GM12801 (cell line): ENCODE data around the gene CLSTN2.

Experiments
- TF ChIP-seq, protein P1 (sequence below): IDR thresholded peaks from one replicate; pipeline ENCODE4 v1.5.1; 2011; ENCODE audit warnings: control low read depth; ENCODE audit not compliant: insufficient read length; ENCODE audit errors: extremely low read depth

Gene CLSTN2

DNA sequence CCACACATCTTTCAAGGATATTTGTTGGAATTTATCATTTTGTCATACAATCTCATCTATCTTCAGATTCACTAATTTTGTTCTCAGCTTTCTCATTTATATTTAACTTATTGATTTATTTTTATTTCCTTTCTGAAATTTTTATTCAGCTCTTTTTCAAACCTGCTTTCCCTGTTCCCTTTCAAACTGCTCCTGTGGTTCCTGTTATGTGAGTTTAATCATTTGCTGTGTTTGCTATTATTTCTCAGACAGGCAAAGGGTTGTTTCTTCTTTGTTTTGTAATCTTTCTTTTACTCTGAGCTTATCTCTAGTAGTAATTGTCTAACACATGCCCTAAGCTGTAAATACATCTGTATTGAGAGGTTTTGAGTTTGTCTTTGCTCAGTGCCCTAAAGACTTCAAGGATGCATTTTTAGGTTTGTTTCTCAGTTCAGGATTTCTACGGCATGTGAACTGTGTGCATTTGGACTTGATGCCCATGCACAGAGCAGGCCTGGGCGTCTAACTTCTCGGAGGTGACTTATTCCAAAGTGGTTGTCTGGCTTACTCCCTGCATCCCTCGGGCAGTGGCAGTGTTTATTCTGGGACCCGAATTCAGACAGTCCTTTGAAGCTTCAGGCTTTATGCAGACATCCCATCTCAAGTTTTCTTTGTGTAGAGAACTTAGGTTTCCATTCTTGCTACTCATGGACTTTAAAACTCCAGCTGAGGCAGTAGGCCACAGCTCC is 587.8 kb downstream of the CLSTN2 start:
- TF ChIP-seq, protein P1, sequence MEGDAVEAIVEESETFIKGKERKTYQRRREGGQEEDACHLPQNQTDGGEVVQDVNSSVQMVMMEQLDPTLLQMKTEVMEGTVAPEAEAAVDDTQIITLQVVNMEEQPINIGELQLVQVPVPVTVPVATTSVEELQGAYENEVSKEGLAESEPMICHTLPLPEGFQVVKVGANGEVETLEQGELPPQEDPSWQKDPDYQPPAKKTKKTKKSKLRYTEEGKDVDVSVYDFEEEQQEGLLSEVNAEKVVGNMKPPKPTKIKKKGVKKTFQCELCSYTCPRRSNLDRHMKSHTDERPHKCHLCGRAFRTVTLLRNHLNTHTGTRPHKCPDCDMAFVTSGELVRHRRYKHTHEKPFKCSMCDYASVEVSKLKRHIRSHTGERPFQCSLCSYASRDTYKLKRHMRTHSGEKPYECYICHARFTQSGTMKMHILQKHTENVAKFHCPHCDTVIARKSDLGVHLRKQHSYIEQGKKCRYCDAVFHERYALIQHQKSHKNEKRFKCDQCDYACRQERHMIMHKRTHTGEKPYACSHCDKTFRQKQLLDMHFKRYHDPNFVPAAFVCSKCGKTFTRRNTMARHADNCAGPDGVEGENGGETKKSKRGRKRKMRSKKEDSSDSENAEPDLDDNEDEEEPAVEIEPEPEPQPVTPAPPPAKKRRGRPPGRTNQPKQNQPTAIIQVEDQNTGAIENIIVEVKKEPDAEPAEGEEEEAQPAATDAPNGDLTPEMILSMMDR: no peak

DNA sequence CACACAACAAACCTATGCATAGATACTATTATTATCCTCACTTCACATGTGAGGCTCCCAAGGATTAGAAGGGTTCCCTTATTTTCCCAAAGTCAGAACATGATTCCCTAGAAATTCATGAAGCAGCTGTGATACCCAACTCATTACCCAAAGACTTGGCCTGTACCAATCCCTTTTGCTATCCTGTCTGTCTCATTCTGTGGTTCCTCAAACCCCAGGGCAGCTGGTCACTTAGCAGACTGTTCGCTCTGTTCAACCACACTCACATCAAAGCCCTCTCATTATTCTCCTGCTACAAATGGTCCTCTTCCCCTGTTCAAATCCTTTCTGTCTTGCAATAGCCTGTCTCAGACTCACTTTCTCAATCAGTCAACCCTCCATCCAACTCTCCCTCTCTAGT is 588.6 kb downstream of the CLSTN2 start:
- TF ChIP-seq, protein P1: no peak

DNA sequence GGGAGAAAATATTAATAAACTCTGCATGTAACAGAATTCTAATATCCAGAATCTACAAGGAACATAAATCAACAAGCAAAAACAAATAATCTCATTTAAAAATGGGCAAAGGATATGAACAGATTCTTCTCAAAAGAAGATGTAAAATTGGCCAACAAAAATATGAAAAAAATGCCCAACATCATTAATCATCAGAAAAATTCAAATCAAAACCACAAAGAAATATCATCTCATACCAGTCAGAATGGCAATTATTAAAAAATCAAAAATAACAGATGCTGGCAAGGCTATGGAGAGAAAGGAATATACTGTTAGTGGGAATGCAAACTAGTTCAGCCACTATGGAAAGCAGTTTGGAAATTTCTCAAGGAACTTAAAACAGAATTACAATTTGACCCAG is 592.2 kb downstream of the CLSTN2 start:
- TF ChIP-seq, protein P1: no peak

DNA sequence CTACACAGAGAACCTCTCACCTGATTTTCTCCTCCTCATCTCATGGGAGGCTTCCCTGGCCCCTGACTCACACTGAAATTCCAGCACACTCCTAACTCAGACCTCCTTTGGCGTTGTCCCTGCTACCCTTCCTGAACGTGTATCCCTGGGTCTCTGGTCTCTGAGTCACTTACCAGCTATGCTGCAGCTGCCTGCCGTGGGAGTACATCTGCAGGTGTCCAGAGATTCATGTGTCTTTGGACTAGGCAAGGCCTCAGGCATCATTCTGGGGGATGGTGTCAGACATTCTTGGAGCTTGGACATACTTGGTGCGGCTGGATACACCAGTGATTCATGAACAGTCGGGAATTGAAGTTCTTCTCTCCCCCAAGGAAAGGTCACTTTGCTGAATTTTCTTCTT is 594.1 kb downstream of the CLSTN2 start:
- TF ChIP-seq, protein P1: no peak

DNA sequence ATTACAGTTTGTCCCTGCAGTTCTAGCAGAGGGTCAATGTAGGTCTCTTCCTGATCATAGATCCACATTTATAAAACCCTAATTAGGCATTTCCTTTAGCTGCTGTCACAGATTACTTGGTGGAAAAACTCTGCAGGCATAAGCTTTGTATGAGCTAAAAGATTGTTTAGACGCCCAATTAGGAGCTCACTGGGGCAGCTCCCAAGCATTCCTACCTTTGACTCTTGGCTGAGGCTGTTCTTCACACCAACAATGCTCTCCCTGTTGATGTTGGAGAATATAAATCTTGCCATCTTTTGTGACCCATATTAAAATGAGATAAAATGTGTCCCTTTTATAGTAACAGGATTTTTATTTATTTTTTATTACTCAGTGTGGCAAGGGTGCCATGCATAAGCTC is 594.6 kb downstream of the CLSTN2 start:
- TF ChIP-seq, protein P1: no peak

DNA sequence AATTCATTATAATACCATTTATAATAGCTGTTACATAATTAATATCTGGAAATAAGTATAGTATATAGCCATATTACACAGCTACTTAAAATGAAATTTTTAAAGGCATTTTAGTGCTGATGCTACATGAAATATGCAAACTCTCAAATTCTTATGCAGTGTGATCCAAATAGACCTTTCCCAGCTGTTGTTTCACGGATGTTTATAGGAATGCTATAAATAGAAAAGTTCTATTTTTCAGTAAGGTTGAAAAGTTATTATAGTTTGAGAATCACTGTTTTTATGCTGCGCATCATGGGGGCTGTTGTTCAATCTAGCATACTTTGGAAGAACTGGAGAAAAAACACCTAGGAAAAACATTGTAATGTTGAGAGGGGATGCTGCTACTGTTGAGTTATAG is 595.1 kb downstream of the CLSTN2 start:
- TF ChIP-seq, protein P1: no peak

DNA sequence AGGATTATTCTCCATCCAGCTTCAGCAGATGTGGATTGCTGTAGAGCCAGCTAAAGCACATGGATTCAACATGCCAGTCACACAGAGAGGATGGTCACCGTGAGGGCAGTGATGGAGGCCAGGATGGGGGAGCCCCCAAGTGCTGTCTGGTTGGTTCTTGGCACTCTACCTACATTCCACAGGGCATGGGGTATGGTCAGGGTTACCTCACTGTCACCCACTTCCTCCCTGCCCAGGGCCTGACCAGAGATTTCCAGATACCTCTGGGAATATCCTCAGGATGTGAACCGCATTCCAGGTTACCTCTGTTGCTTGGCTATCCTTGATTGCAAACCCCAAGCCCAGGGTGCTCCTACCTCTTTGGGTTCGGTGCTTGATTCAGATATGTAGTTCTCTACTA is 595.6 kb downstream of the CLSTN2 start:
- TF ChIP-seq, protein P1: no peak
